Measurements from ENCODE around the gene TSTD2.
"Not testable (repeated sequence)": the region's sequence is repeated elsewhere in the genome, so short reads cannot be mapped to it uniquely, and the experiment has no call there.

TSTD2 gene

DNA sequence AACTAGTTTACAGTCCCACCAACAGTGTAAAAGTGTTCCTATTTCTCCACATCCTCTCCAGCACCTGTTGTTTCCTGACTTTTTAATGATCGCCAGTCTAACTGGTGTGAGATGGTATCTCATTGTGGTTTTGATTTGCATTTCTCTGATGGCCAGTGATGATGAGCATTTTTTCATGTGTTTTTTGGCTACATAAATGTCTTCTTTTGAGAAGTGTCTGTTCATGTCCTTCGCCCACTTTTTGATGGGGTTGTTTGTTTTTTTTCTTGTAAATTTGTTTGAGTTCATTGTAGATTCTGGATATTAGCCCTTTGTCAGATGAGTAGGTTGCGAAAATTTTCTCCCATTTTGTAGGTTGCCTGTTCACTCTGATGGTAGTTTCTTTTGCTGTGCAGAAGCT is 51.6 kb downstream of the TSTD2 start:
- H3K4me1 ChIP-seq (ENCODE audit: control insufficient read depth, insufficient read depth, low read length); H3K9me3 ChIP-seq (ENCODE audit: control insufficient read depth, insufficient read depth, low read length); H3K27me3 ChIP-seq (ENCODE audit: control insufficient read depth, insufficient read depth, low read length); H3K36me3 ChIP-seq (ENCODE audit: control insufficient read depth, insufficient read depth, low read length); H3K9ac ChIP-seq (ENCODE audit: low read depth, low read length); H3K4me3 ChIP-seq (ENCODE audit: low read depth, low read length): not testable (repeated sequence)

- Histone ChIP-seq H3K4me1 (ENCODE audit: control insufficient read depth, insufficient read depth, low read length) (no peaks in the 10 kb centered on the region), H3K9me3 (ENCODE audit: control insufficient read depth, insufficient read depth, low read length) (no peaks in the 10 kb centered on the region), H3K36me3 (ENCODE audit: control insufficient read depth, insufficient read depth, low read length) (no peaks in the 10 kb centered on the region), H3K27me3 (ENCODE audit: control insufficient read depth, insufficient read depth, low read length) (no peaks in the 10 kb centered on the region), H3K4me3 (ENCODE audit: low read depth, low read length) (no peak overlapping the region), H3K9ac (ENCODE audit: low read depth, low read length) (no peak overlapping the region)
These were observed 53.3 kb downstream of the TSTD2 start for GRCh38 chr9:97579914-97580313.

GRCh38 chr9:97578846-97579245 is 54.3 kb downstream of the TSTD2 start:
- H3K9me3 ChIP-seq (ENCODE audit: control insufficient read depth, insufficient read depth, low read length), result no peaks in the 10 kb centered on the region
- H3K27me3 ChIP-seq (ENCODE audit: control insufficient read depth, insufficient read depth, low read length), result no peaks in the 10 kb centered on the region
- H3K36me3 ChIP-seq (ENCODE audit: control insufficient read depth, insufficient read depth, low read length), result no peaks in the 10 kb centered on the region

DNA sequence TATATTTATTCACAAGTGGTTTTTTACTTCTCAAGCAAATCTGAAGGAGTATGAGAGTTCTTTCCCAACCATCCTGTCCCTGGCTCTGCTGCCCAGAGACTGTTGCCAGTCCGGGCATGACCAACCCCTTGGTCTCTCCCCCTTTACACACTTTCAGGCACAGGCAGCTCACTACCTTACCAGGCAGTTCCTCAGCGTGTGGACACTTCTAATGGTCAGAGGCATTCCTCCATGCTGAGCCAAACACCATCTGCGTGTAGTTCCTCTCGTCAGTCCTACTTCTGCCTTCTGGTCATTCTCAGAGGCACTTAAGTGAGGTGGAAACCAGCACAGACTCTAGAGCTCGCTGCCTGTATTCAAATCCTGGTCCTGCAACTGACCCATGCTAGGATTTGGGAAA is 56.1 kb downstream of the TSTD2 start:
- H3K4me3 ChIP-seq (ENCODE audit: low read depth, low read length), result no peak overlapping the region
- no peak overlapping the region for H3K9ac ChIP-seq (ENCODE audit: low read depth, low read length)
- no peaks in the 10 kb centered on the region for H3K9me3 ChIP-seq (ENCODE audit: control insufficient read depth, insufficient read depth, low read length)
- H3K4me1 ChIP-seq (ENCODE audit: control insufficient read depth, insufficient read depth, low read length), result no peaks in the 10 kb centered on the region
- H3K36me3 ChIP-seq (ENCODE audit: control insufficient read depth, insufficient read depth, low read length), result no peaks in the 10 kb centered on the region
- H3K27me3 ChIP-seq (ENCODE audit: control insufficient read depth, insufficient read depth, low read length), result no peaks in the 10 kb centered on the region

More at GRCh38 chr9:97578846-97579245, 54.3 kb downstream of the TSTD2 start:
- Histone ChIP-seq H3K4me1 (ENCODE audit: control insufficient read depth, insufficient read depth, low read length) (no peaks in the 10 kb centered on the region), H3K9ac (ENCODE audit: low read depth, low read length) (no peak overlapping the region), H3K4me3 (ENCODE audit: low read depth, low read length) (no peak overlapping the region)

DNA sequence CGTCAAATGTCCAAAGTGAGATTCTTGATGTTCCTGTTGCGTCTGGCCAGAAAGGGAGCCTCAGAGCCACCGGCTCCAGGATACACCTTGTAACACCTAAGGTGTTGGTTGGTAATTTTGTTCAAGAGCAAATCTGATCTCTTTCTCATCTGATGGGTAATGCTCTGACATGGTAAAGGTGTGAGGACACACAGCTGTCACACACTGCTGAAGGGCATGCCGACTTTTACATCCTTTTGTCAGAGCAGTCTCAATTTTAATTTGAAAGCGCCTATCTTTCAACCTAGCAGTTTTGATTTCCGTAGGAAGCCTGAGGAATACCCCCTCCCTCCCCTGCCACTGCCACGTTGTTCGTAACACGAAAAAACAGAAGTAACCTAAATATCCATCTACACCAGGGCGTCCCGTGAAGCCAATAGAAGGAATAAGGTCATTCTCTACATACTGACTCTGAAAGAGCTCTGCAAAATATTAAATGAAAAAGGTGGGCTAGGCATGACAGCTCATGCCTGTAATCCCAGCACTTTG is 57.4 kb downstream of the TSTD2 start:
- Histone ChIP-seq H3K9ac (ENCODE audit: low read depth, low read length) (no peak overlapping the region), H3K9me3 (ENCODE audit: control insufficient read depth, insufficient read depth, low read length) (no peaks in the 10 kb centered on the region), H3K4me1 (ENCODE audit: control insufficient read depth, insufficient read depth, low read length) (no peaks in the 10 kb centered on the region), H3K4me3 (ENCODE audit: low read depth, low read length) (no peak overlapping the region), H3K36me3 (ENCODE audit: control insufficient read depth, insufficient read depth, low read length) (no peaks in the 10 kb centered on the region), H3K27me3 (ENCODE audit: control insufficient read depth, insufficient read depth, low read length) (no peaks in the 10 kb centered on the region)

GRCh38 chr9:97574921-97575672 is 58.1 kb downstream of the TSTD2 start:
- H3K9me3 ChIP-seq (ENCODE audit: control insufficient read depth, insufficient read depth, low read length); H3K4me3 ChIP-seq (ENCODE audit: low read depth, low read length); H3K27me3 ChIP-seq (ENCODE audit: control insufficient read depth, insufficient read depth, low read length); H3K9ac ChIP-seq (ENCODE audit: low read depth, low read length); H3K4me1 ChIP-seq (ENCODE audit: control insufficient read depth, insufficient read depth, low read length); H3K36me3 ChIP-seq (ENCODE audit: control insufficient read depth, insufficient read depth, low read length): not testable (repeated sequence)

DNA sequence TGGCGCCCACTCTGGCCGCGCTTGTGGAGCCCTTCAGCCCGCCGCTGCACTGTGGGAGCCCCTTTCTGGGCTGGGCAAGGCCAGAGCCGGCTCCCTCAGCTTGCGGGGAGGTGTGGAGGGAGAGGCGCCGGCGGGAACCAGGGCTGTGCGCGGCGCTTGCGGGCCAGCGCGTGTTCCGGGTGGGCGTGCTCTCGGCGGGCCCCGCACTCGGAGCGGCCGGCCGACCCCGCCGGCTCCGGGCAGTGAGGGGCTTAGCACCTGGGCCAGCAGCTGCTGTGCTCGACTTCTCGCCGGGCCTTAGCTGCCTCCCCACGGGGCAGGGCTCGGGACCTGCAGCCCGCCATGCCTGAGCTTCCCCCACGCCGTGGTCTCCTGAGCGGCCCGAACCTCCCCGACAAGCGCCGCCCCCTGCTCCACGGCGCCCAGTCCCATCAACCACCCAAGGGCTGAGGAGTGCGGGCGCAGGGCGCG is 59.0 kb downstream of the TSTD2 start:
- H3K4me3 ChIP-seq (ENCODE audit: low read depth, low read length); H3K9me3 ChIP-seq (ENCODE audit: control insufficient read depth, insufficient read depth, low read length); H3K36me3 ChIP-seq (ENCODE audit: control insufficient read depth, insufficient read depth, low read length); H3K27me3 ChIP-seq (ENCODE audit: control insufficient read depth, insufficient read depth, low read length); H3K9ac ChIP-seq (ENCODE audit: low read depth, low read length); H3K4me1 ChIP-seq (ENCODE audit: control insufficient read depth, insufficient read depth, low read length): not testable (repeated sequence)

DNA sequence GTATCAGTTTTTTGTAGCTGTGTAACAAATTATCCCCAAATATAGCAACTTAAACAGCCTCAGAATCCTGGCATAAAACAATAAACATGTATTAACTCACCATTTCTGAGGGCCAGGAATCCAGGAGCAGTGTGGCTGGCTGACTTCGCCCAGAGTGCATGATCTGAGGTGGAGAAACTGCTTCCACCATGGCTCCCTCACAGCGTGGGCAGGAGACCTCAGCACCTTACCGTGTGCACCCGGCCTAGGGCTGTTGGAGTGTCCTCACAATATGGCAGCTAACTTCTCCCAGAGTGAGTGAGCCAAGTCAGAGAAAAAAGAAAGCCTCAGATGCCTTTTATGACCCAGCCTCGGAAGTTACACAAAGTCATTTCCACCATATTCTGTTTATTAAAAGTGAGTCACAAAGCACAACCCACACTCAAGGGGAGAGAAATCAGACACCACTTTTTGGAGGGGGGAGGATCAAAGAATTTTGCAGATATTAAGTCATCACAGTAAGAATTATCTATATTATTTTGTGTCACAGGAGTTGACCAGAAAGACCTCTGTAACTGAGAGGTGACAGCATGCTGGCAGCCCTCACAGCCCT is 59.6 kb downstream of the TSTD2 start:
- Histone ChIP-seq H3K27me3 (ENCODE audit: control insufficient read depth, insufficient read depth, low read length) (no peaks in the 10 kb centered on the region), H3K4me1 (ENCODE audit: control insufficient read depth, insufficient read depth, low read length) (no peaks in the 10 kb centered on the region), H3K9ac (ENCODE audit: low read depth, low read length) (no peak overlapping the region), H3K4me3 (ENCODE audit: low read depth, low read length) (no peak overlapping the region), H3K36me3 (ENCODE audit: control insufficient read depth, insufficient read depth, low read length) (no peaks in the 10 kb centered on the region), H3K9me3 (ENCODE audit: control insufficient read depth, insufficient read depth, low read length) (no peaks in the 10 kb centered on the region)

GRCh38 chr9:97572892-97573365 is 60.2 kb downstream of the TSTD2 start:
- Histone ChIP-seq H3K27me3 (ENCODE audit: control insufficient read depth, insufficient read depth, low read length) (no peaks in the 10 kb centered on the region), H3K9me3 (ENCODE audit: control insufficient read depth, insufficient read depth, low read length) (no peaks in the 10 kb centered on the region), H3K36me3 (ENCODE audit: control insufficient read depth, insufficient read depth, low read length) (no peaks in the 10 kb centered on the region), H3K9ac (ENCODE audit: low read depth, low read length) (no peak overlapping the region), H3K4me3 (ENCODE audit: low read depth, low read length) (no peak overlapping the region), H3K4me1 (ENCODE audit: control insufficient read depth, insufficient read depth, low read length) (no peaks in the 10 kb centered on the region)

GRCh38 chr9:97572196-97572891 is 60.8 kb downstream of the TSTD2 start:
- Histone ChIP-seq H3K36me3 (ENCODE audit: control insufficient read depth, insufficient read depth, low read length) (no peaks in the 10 kb centered on the region), H3K4me3 (ENCODE audit: low read depth, low read length) (no peak overlapping the region), H3K4me1 (ENCODE audit: control insufficient read depth, insufficient read depth, low read length) (no peaks in the 10 kb centered on the region), H3K27me3 (ENCODE audit: control insufficient read depth, insufficient read depth, low read length) (no peaks in the 10 kb centered on the region), H3K9ac (ENCODE audit: low read depth, low read length) (no peak overlapping the region), H3K9me3 (ENCODE audit: control insufficient read depth, insufficient read depth, low read length) (no peaks in the 10 kb centered on the region)

- Histone ChIP-seq H3K9ac (ENCODE audit: low read depth, low read length) (no peak overlapping the region), H3K4me3 (ENCODE audit: low read depth, low read length) (no peak overlapping the region), H3K27me3 (ENCODE audit: control insufficient read depth, insufficient read depth, low read length) (no peaks in the 10 kb centered on the region), H3K4me1 (ENCODE audit: control insufficient read depth, insufficient read depth, low read length) (no peaks in the 10 kb centered on the region), H3K9me3 (ENCODE audit: control insufficient read depth, insufficient read depth, low read length) (no peaks in the 10 kb centered on the region), H3K36me3 (ENCODE audit: control insufficient read depth, insufficient read depth, low read length) (no peaks in the 10 kb centered on the region)
These were observed 61.5 kb downstream of the TSTD2 start for GRCh38 chr9:97571664-97572063.

Measured in iPS-15b (cell line).